ENCODE data around the gene KY. TPM values are rescaled to one million over a fixed set of nuclear protein-coding genes. Genes with fewer than 3 reads are reported as not detected.
A peak's percentile ranks its signal among the peaks of the same experiment; 100 is the strongest.

The KY gene
- total and polyA plus RNA-seq, 4 donors, result 0.06 to 0.21 (median 0.15) TPM; not detected in 1

GRCh38 chr3:134660046-134660441, 9.2 kb upstream of the KY start:
- 92 to 93% methylated on average over 5 of the region's 5 CpGs for WGBS, 2 donors

GRCh38 chr3:134659391-134660045, 8.7 kb upstream of the KY start:
- Histone ChIP-seq H3K36me3 (ENCODE audit: control insufficient read depth in 4 of 4, insufficient read depth in 4 of 4, low read length in 4 of 4) (no peaks in the 10 kb centered on the region), H3K9me3 (ENCODE audit: control insufficient read depth in 4 of 4, insufficient read depth in 3 of 4, low read length in 3 of 4) (no peaks in the 10 kb centered on the region), H3K9ac (ENCODE audit: insufficient read depth in 1 of 2, low read length in 2 of 2) (no peak overlapping the region), H3K27ac (ENCODE audit: low read depth in 1 of 2, low read length in 1 of 2) (no peak overlapping the region), H3K4me1 (ENCODE audit: control insufficient read depth in 5 of 5, insufficient read depth in 5 of 5, low read length in 5 of 5) (no peaks in the 10 kb centered on the region), H3K27me3 (ENCODE audit: control insufficient read depth in 3 of 3, insufficient read depth in 3 of 3, low read length in 2 of 3) (peaks cover 0 to 3% (median 0%) of the 10 kb centered on the region in 3 donors), H3K4me3 (no peak overlapping the region)
- 80 to 85% methylated on average over 15 of the region's 15 CpGs for WGBS, 2 donors
- no peak for ATAC-seq (ENCODE audit: insufficient read depth, low FRiP score)
- no peak for DNase-seq
- no peak for TF ChIP-seq CTCF (IDR thresholded peaks at IDR 0.05; ENCODE audit: control extremely low read depth, extremely low read depth)

More at GRCh38 chr3:134660046-134660441, 9.2 kb upstream of the KY start:
- no peak for ATAC-seq (ENCODE audit: insufficient read depth, low FRiP score)
- TF ChIP-seq CTCF (IDR thresholded peaks at IDR 0.05; ENCODE audit: control extremely low read depth, extremely low read depth), result no peak
- no peak for DNase-seq
- Histone ChIP-seq H3K27ac (ENCODE audit: low read depth in 1 of 2, low read length in 1 of 2) (peak overlapping the region in 1 of 2 donors; percentile 7), H3K9me3 (ENCODE audit: control insufficient read depth in 4 of 4, insufficient read depth in 3 of 4, low read length in 3 of 4) (no peaks in the 10 kb centered on the region), H3K4me1 (ENCODE audit: control insufficient read depth in 5 of 5, insufficient read depth in 5 of 5, low read length in 5 of 5) (no peaks in the 10 kb centered on the region), H3K27me3 (ENCODE audit: control insufficient read depth in 3 of 3, insufficient read depth in 3 of 3, low read length in 2 of 3) (peaks cover 0 to 2% (median 0%) of the 10 kb centered on the region in 3 donors), H3K4me3 (no peak overlapping the region), H3K9ac (ENCODE audit: insufficient read depth in 1 of 2, low read length in 2 of 2) (no peak overlapping the region), H3K36me3 (ENCODE audit: control insufficient read depth in 4 of 4, insufficient read depth in 4 of 4, low read length in 4 of 4) (no peaks in the 10 kb centered on the region)

GRCh38 chr3:134658555-134658954, 7.7 kb upstream of the KY start:
- ATAC-seq (ENCODE audit: insufficient read depth, low FRiP score) (no peak), DNase-seq (no peak)
- WGBS, 2 donors, result 80 to 88% methylated on average over 5 of the region's 5 CpGs
- H3K9me3 ChIP-seq (ENCODE audit: control insufficient read depth in 4 of 4, insufficient read depth in 3 of 4, low read length in 3 of 4), result no peaks in the 10 kb centered on the region
- no peak overlapping the region for H3K27ac ChIP-seq (ENCODE audit: low read depth in 1 of 2, low read length in 1 of 2)
- H3K36me3 ChIP-seq (ENCODE audit: control insufficient read depth in 4 of 4, insufficient read depth in 4 of 4, low read length in 4 of 4), result no peaks in the 10 kb centered on the region
- no peak overlapping the region for H3K4me3 ChIP-seq
- peaks cover 0 to 6% (median 0%) of the 10 kb centered on the region in 3 donors for H3K27me3 ChIP-seq (ENCODE audit: control insufficient read depth in 3 of 3, insufficient read depth in 3 of 3, low read length in 2 of 3)
- no peak for TF ChIP-seq CTCF (IDR thresholded peaks at IDR 0.05; ENCODE audit: control extremely low read depth, extremely low read depth)
- H3K9ac ChIP-seq (ENCODE audit: insufficient read depth in 1 of 2, low read length in 2 of 2), result no peak overlapping the region
- no peaks in the 10 kb centered on the region for H3K4me1 ChIP-seq (ENCODE audit: control insufficient read depth in 5 of 5, insufficient read depth in 5 of 5, low read length in 5 of 5)

Measured in lung (tissue), 12 donors.